AG09309 (cell line): ENCODE data around the gene PHACTR3.

ENCODE experiments used
- DNase-seq: peaks from one replicate; pipeline ENCODE4 v3.0.0-alpha.2; 2010; ENCODE audit warnings: low read depth
- H3K4me3 ChIP-seq: 2 replicates; pipeline ENCODE4 v1.5.1; 2011; ENCODE audit warnings: mild to moderate bottlenecking, low read depth, low read length, moderate library complexity; ENCODE audit not compliant: control insufficient read depth
- CTCF ChIP-seq: IDR thresholded peaks from 2 replicates; pipeline ENCODE4 v1.5.1; 2011; ENCODE audit warnings: mild to moderate bottlenecking, low read depth, low read length, inconsistent platforms; ENCODE audit not compliant: insufficient read depth, control insufficient read depth; ENCODE audit errors: missing control alignments

The PHACTR3 gene

GRCh38 chr20:59644371-59644939 lies 40.1 kb downstream of the PHACTR3 start:
- DNase-seq: no peak
- no peak overlapping the region for H3K4me3 ChIP-seq
- no peak for TF ChIP-seq CTCF

- no peak for TF ChIP-seq CTCF
- no peak for DNase-seq
These were observed 40.9 kb downstream of the PHACTR3 start for GRCh38 chr20:59645271-59645670.

GRCh38 chr20:59645761-59646171 lies 41.4 kb downstream of the PHACTR3 start:
- DNase-seq: no peak
- TF ChIP-seq CTCF: no peak

More at GRCh38 chr20:59645271-59645670, 40.9 kb downstream of the PHACTR3 start:
- no peak overlapping the region for H3K4me3 ChIP-seq

GRCh38 chr20:59646487-59646886 lies 42.1 kb downstream of the PHACTR3 start:
- no peak for TF ChIP-seq CTCF
- no peak for DNase-seq
- H3K4me3 ChIP-seq: no peak overlapping the region

More at GRCh38 chr20:59645761-59646171, 41.4 kb downstream of the PHACTR3 start:
- H3K4me3 ChIP-seq: no peak overlapping the region

GRCh38 chr20:59647271-59647670 lies 42.9 kb downstream of the PHACTR3 start:
- no peak for TF ChIP-seq CTCF
- no peak for DNase-seq
- no peak overlapping the region for H3K4me3 ChIP-seq

GRCh38 chr20:59648466-59649070 lies 44.2 kb downstream of the PHACTR3 start:
- no peak for TF ChIP-seq CTCF
- H3K4me3 ChIP-seq: no peak overlapping the region
- DNase-seq: no peak
